SK-MEL-5 (cell line): ENCODE data around the gene CCDC112. TPM values are rescaled to one million over a fixed set of nuclear protein-coding genes. Genes with fewer than 3 reads are reported as not detected.
A peak's percentile ranks its signal among the peaks of the same experiment; 100 is the strongest.

Experiments
- DNase-seq: peaks from one replicate; pipeline ENCODE4 v3.0.0-alpha.2; 2016; ENCODE audit warnings: low read depth, low spot score
- in situ Hi-C: cut with HindIII; loops from 2 replicates; pipeline ENCODE4 v1.10.0; 2016; ENCODE audit warnings: low sequenced_read_pairs, high pct_unique_total_duplicates, low pct_unique_long_range_greater_than_20kb
- total RNA-seq: library from RNA; depleted of rRNA; stranded (reverse); fragments of >200 nt; shearing (Covaris generic); gene quantifications from 2 replicates; pipeline ENCODE4 v1.2.3, GENCODE V29; 2014

The CCDC112 gene
- total RNA-seq, 1 experiment from 2014 or later, result 10.2 TPM

- in situ Hi-C loops, result no loop called here
- no peak for DNase-seq
Observed at GRCh38 chr5:115322729-115323128, 26.3 kb upstream of the CCDC112 start.

DNA sequence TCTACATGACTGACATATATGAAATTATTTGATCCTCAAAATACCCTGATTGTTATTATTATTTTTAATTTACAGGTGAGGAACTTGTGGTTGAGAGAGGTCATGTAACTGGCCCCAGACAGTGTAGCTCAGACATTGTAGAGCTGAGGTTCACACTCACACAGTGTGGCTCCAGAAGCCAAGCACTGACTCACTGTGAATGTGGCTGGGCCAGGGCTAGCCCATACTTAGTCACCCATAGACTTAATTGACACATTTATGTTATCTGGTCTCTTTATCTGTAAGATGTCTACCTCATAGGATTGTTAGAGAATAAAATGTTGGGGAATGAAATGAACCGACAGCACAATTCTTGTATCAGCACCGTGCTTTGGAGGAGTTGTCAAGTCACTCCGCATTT, 24.9 kb upstream of the CCDC112 start:
- DNase-seq, result no peak
- in situ Hi-C loops, result no loop called here

GRCh38 chr5:115320515-115320914, 24.1 kb upstream of the CCDC112 start:
- in situ Hi-C loops, result no loop called here
- no peak for DNase-seq

- in situ Hi-C loops, result no loop called here
- DNase-seq, result no peak
Observed at GRCh38 chr5:115320006-115320405, 23.6 kb upstream of the CCDC112 start.

DNA sequence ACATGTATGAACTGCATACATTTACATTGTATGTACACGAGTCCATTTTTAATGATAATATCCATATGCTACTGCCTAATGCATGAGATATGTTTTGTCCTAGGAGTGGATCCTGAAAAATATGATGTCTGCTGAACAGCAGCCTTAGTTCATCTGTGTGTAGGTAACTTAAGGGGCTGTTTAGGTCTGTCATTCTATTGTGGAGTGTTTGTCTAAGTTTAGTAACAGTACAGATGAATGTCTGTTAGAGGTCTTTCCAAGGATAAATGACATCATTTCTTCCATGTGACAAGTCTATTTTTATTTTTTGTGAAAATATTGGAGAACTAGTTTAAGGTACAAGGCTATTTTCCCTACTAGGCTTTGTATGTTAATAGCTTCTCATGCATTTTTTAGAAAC, 22.6 kb upstream of the CCDC112 start:
- no peak for DNase-seq
- in situ Hi-C loops, result no loop called here

DNA sequence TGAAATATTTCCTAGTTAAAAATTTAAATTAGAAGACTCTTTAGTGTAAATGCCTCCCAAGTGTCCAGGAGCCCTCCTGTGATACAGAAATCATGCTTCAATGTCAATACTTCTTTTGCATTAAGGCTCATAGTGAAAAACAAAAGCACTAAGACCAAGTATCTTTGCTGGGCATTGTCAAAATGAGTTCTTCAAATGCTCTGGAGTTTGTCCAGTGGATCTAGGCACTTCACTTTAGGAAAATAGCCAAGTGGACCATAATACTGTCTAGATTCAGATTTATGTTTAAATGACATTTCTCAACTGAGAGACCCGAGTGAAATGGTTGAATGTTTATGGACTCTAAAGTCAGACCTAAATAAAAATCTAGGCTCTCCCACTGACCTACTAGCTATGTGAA, 21.3 kb upstream of the CCDC112 start:
- in situ Hi-C loops, result no loop called here
- DNase-seq, result no peak

- in situ Hi-C loops, result no loop called here
- no peak for DNase-seq
Observed at GRCh38 chr5:115317320-115317719, 20.9 kb upstream of the CCDC112 start.

- no peak for DNase-seq
- in situ Hi-C loops, result no loop called here
Observed at GRCh38 chr5:115313632-115314031, 17.2 kb upstream of the CCDC112 start.

GRCh38 chr5:115313052-115313451, 16.6 kb upstream of the CCDC112 start:
- DNase-seq, result peak; percentile 18
- in situ Hi-C loops, result no loop called here

GRCh38 chr5:115309751-115310370, 13.4 kb upstream of the CCDC112 start:
- peak; percentile 64 for DNase-seq
- in situ Hi-C loops, result no loop called here

DNA sequence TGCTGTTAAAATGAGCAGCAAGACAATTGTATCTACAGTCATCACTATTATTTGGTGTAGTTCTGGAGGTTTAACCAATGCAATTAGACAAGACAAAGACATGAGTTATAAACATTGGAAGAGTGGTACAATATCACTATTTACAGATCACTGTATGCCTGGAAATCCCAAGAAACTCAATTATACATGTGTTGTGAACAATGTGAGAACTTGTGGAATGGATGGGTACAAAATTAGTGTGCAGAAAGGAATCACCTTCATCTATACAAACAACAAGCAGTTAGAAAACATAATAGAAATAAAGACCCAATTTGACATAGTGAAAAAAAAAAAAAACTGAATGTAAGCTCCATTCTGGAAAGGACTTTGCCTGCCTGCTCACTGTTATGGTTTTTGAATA, 12.4 kb upstream of the CCDC112 start:
- no peak for DNase-seq
- in situ Hi-C loops, result no loop called here

- in situ Hi-C loops, result no loop called here
- DNase-seq, result no peak
Observed at GRCh38 chr5:115306011-115306536, 9.6 kb upstream of the CCDC112 start.

- no peak for DNase-seq
- in situ Hi-C loops, result no loop called here
Observed at GRCh38 chr5:115304496-115304895, 8.0 kb upstream of the CCDC112 start.

- in situ Hi-C loops, result no loop called here
Observed at GRCh38 chr5:115298811-115299210, 2.4 kb upstream of the CCDC112 start.

DNA sequence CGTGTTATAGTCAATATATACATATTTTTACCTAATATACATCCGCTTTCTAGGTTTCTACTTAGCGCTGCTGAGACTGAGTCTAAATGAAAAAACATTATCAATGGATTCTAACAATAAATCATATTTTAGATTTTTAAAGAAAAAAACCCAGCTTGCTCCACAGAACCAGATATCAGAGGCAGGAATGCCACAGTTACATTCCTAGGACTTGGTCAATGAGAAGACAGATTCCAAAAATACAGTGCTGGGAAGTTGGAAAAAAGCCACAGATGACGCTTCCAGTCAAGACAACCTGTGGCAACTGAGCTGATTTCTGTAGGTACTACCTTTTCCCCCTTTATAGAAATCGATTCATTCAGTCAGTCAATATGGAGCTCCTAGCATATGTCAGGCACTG, 577 bp upstream of the CCDC112 start:
- no peak for DNase-seq

More at GRCh38 chr5:115298811-115299210, 2.4 kb upstream of the CCDC112 start:
- no peak for DNase-seq

GRCh38 chr5:115295777-115296123, 704 bp downstream of the CCDC112 start:
- peak; percentile 13 for DNase-seq
- in situ Hi-C loops, result no loop called here

More for the DNA sequence above, 577 bp upstream of the CCDC112 start:
- in situ Hi-C loops, result no loop called here

DNA sequence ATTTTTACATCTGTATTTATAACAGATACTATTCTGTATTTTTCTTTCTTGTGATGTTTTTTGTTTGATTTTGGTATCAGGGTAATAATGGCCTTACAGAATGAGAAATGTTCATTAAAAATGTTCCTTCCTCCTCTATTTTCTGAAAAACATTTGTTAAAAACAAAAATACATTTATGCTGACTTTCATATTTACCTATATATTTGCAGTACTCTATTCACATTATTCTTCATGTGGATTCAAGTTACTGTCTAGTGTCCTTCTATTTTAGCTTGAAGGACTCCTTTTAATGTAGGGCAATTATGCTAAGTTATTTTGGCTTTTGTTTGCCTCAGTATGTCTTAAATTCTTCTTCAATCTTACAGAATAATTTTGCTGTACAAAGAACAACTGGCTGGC, 5.1 kb downstream of the CCDC112 start:
- no peak for DNase-seq
- in situ Hi-C loops, result no loop called here

- no peak for DNase-seq
- in situ Hi-C loops, result no loop called here
Observed at GRCh38 chr5:115289104-115289503, 7.3 kb downstream of the CCDC112 start.

DNA sequence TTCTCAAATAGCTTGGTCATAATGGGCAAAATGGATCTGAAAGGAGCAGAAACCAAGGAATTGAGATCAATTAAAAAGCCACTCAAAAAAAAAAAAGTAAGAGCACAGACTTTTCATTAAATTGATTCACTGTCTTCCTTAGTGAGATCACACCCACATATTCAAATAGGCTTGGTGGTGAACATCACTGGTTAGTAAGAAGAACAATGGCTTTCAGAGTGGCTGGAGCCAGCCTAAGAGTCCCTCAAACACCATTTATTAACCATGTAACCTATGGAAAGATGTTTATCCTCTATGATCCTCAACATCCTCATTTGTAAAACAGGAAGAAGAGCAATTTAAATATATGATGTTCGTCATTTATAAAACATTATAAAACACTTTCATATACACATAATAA, 12.4 kb downstream of the CCDC112 start:
- in situ Hi-C loops, result no loop called here
- DNase-seq, result no peak

DNA sequence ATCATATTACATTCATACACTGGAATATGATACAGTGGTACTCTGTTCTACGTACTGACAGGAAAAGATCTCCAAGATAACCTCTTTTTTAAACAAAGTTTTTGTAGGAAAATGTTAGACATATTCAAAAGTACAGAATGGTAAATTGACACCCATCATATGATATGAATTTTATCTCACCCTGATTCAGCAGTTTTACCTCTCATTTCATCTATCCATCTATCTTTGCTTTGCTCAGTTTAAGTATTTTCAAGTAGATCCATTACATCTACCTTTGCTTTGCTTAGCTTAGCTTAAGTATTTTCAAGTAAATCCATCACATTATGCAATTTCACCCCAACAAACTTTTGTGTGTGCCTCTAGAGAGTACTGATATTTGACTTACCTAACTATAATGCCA, 14.3 kb downstream of the CCDC112 start:
- in situ Hi-C loops, result no loop called here
- no peak for DNase-seq
